Measurements from ENCODE around the gene CUX1. TPM values are rescaled to one million over a fixed set of nuclear protein-coding genes. Genes with fewer than 3 reads are reported as not detected.
"Not testable (repeated sequence)": the region's sequence is repeated elsewhere in the genome, so short reads cannot be mapped to it uniquely, and the experiment has no call there.

Gene CUX1
- polyA plus RNA-seq, 1 experiment, result 29.7 TPM

DNA sequence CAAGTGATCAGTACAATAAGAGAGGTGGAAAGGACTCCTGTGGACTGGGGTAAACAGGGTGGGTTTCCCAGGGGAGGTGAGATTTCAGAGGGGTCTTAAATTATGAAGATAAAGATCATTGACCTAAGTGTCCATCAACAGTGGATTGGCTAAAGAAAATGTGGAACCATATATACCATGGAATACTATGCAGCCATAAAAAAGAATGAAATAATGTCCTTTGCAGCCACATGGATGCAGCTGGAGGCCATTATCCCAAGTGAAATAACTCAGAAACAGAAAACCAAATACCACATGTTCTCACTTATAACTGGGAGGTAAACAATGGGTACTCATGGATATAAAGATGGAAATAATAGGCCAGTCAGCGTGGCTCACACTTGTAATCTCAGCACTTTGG, 28.9 kb upstream of the CUX1 start:
- ChIA-PET CTCF (no interaction called here), POLR2A (no interaction called here)
- H3K4me3 ChIP-seq (ENCODE audit: low read depth, low read length), result no peak overlapping the region
- DNase-seq (ENCODE audit: low read depth, low spot score), result no peak
- peaks cover 9% of the 10 kb centered on the region for H3K9me3 ChIP-seq (ENCODE audit: control insufficient read depth, insufficient read depth, low read length)
- H3K27me3 ChIP-seq (ENCODE audit: control insufficient read depth, insufficient read depth, low read length), result peaks cover 17% of the 10 kb centered on the region
- TF ChIP-seq, protein P1, sequence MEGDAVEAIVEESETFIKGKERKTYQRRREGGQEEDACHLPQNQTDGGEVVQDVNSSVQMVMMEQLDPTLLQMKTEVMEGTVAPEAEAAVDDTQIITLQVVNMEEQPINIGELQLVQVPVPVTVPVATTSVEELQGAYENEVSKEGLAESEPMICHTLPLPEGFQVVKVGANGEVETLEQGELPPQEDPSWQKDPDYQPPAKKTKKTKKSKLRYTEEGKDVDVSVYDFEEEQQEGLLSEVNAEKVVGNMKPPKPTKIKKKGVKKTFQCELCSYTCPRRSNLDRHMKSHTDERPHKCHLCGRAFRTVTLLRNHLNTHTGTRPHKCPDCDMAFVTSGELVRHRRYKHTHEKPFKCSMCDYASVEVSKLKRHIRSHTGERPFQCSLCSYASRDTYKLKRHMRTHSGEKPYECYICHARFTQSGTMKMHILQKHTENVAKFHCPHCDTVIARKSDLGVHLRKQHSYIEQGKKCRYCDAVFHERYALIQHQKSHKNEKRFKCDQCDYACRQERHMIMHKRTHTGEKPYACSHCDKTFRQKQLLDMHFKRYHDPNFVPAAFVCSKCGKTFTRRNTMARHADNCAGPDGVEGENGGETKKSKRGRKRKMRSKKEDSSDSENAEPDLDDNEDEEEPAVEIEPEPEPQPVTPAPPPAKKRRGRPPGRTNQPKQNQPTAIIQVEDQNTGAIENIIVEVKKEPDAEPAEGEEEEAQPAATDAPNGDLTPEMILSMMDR (IDR thresholded peaks at IDR 0.05; ENCODE audit: low read depth, low read length), result no peak
- H3K27ac ChIP-seq (ENCODE audit: low read depth, low read length), result no peak overlapping the region

DNA sequence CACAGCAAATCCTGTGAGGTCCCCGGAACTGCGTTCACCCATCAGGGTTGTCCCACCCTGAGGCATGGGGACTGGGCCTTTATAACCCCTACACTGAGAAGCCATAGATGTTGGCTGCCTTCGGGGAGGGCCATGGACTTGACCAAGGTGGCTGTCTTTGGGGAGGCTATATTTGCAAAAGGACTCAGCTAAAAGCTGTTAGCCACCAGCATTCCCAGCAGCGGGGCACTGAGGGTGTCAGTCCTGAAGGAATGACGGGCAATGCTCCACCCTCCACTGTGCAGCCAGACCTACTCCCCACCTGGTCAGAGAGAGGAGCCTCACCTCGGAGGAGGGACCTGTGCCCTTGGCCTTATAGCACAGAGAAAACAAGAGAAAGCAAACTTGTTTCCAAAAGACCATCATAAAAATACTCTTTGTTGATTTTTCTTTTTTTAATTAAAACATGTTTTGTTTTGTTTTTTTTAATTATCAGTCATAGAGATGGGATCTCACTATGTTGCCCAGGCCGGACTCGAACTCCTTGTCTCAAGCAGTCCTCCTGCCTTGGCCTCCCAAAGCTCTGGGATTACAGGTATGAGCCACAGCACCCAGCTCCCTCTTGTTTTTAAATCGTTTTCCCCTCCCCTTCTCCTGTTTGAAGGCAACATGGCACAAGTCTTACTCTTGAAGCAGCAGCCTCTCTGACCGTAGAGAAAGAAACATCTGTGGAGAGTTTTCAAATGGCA, 26.7 kb upstream of the CUX1 start:
- H3K27ac ChIP-seq (ENCODE audit: low read depth, low read length), result no peak overlapping the region
- H3K4me3 ChIP-seq (ENCODE audit: low read depth, low read length), result no peak overlapping the region
- peaks cover 2% of the 10 kb centered on the region for H3K27me3 ChIP-seq (ENCODE audit: control insufficient read depth, insufficient read depth, low read length)
- H3K9me3 ChIP-seq (ENCODE audit: control insufficient read depth, insufficient read depth, low read length), result peaks cover 9% of the 10 kb centered on the region
- POLR2A ChIA-PET, result no interaction called here
- TF ChIP-seq, protein P1 (IDR thresholded peaks at IDR 0.05; ENCODE audit: low read depth, low read length), result no peak
- CTCF ChIA-PET, result interaction anchor here (0.6 kb wide), 1 partner anchor 599 kb away, joined by 3 read pairs; no protein-coding TSS in a partner anchor
- DNase-seq (ENCODE audit: low read depth, low spot score), result no peak

DNA sequence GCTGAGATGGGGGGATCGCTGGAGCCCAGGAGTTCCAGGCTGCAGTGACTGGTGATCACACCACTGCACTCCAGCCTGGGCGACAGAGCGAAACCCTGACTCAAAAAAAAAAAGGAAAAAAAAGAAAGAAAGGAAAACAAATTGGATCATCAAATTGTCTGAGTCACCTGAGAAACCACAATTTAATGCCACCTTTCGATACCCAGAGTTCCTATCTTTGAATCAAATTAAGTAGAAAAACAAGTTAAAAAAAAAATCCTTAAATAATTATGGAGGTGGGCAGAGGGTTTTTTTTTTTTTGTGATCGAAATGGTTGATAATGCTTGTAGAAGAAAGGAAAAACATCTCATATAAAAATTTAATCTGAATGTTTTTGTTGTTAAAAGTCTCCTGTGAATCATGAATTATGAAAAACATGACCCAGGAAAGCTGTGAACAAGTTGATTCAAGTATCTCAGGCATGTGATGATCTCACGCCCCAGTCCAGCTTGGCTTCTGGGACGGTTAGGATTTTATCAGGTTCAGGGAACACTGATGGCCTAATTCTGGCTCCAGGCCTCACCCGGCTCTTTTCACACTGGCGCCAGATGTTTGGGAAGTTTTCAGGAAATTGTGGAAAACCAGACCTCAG, 25.3 kb upstream of the CUX1 start:
- TF ChIP-seq, protein P1 (IDR thresholded peaks at IDR 0.05; ENCODE audit: low read depth, low read length), result no peak
- POLR2A ChIA-PET, result no interaction called here
- Histone ChIP-seq H3K27me3 (ENCODE audit: control insufficient read depth, insufficient read depth, low read length) (peaks cover 4% of the 10 kb centered on the region), H3K27ac (ENCODE audit: low read depth, low read length) (no peak overlapping the region), H3K4me3 (ENCODE audit: low read depth, low read length) (no peak overlapping the region), H3K9me3 (ENCODE audit: control insufficient read depth, insufficient read depth, low read length) (peaks cover 9% of the 10 kb centered on the region)
- no peak for DNase-seq (ENCODE audit: low read depth, low spot score)
- CTCF ChIA-PET, result interaction anchor here (0.5 kb wide), 1 partner anchor 188 kb away, joined by 3 read pairs; no protein-coding TSS in a partner anchor

DNA sequence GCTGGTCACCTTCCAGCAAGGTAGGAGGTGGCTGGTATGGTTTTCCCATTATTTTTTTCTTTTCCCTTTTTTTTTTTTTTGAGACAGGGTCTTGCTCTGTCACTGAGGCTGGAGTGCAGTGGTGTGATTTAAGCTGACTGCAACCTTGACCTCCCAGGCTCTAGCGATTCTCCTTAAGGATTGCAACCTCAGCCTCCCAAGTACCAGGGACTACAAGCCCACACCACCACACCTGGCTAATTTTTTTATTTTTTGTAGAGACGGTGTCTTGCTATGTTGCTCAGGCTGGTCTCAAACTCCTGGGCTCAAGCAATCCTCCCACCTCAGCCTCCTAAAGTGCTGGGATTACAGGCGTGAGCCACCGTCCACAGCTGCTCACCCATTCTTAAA, 24.7 kb upstream of the CUX1 start:
- H3K4me3 ChIP-seq (ENCODE audit: low read depth, low read length); H3K9me3 ChIP-seq (ENCODE audit: control insufficient read depth, insufficient read depth, low read length); DNase-seq (ENCODE audit: low read depth, low spot score); H3K27ac ChIP-seq (ENCODE audit: low read depth, low read length); H3K27me3 ChIP-seq (ENCODE audit: control insufficient read depth, insufficient read depth, low read length); POLR2A ChIA-PET: not testable (repeated sequence)
- CTCF ChIA-PET, result interaction anchor here (0.5 kb wide), 1 partner anchor 189 kb away, joined by 3 read pairs; no protein-coding TSS in a partner anchor

DNA sequence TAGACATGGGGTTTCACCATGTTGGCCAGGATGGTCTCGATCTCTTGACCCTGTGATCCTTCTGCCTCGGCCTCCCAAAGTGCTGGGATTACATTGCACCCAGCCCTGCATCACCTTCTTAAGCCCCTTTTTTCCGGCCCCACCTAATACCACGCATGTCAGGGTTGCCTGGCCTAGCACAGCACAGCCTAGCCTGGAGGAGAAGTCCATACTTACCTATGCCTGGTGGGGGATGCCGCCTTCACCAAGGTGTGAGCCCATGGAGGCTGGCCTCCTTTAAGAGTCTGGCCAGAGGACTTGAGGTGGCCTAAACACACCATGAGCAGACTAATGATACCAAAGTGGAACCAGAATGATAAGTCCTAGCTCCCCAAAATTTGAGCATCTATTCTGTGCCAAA, 22.0 kb upstream of the CUX1 start:
- POLR2A ChIA-PET, result no interaction called here
- no peak overlapping the region for H3K27ac ChIP-seq (ENCODE audit: low read depth, low read length)
- no peak overlapping the region for H3K4me3 ChIP-seq (ENCODE audit: low read depth, low read length)
- CTCF ChIA-PET, result interaction anchor here (0.6 kb wide), 1 partner anchor 51 kb away, joined by 4 read pairs; no protein-coding TSS in a partner anchor
- H3K27me3 ChIP-seq (ENCODE audit: control insufficient read depth, insufficient read depth, low read length), result peaks cover 13% of the 10 kb centered on the region
- no peak for DNase-seq (ENCODE audit: low read depth, low spot score)
- H3K9me3 ChIP-seq (ENCODE audit: control insufficient read depth, insufficient read depth, low read length), result no peaks in the 10 kb centered on the region
- TF ChIP-seq, protein P1 (IDR thresholded peaks at IDR 0.05; ENCODE audit: low read depth, low read length), result no peak

DNA sequence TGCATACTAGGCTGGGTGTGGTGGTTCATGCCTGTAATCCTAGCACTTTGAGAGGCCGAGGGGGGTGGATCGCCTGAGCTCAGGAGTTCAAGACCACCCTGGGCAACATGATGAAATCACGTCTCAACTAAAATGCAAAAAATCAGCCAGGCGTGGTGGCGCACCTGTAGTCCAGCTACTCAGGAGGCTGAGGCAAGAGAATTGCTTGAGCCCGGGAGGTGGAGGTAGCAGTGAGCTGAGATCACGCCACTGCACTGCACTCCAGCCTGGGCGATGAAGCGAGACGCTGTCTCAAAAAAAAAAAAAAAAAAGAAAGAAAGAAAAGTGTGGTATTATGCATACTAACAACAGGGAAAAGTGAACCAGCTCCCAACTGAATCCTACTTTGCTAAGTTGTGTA, 19.3 kb upstream of the CUX1 start:
- CTCF ChIA-PET, result not testable (repeated sequence)

More for the DNA sequence above, 19.3 kb upstream of the CUX1 start:
- H3K4me3 ChIP-seq (ENCODE audit: low read depth, low read length); H3K27ac ChIP-seq (ENCODE audit: low read depth, low read length); H3K9me3 ChIP-seq (ENCODE audit: control insufficient read depth, insufficient read depth, low read length); POLR2A ChIA-PET; DNase-seq (ENCODE audit: low read depth, low spot score): not testable (repeated sequence)
- peaks cover 33% of the 10 kb centered on the region for H3K27me3 ChIP-seq (ENCODE audit: control insufficient read depth, insufficient read depth, low read length)

All from AG04450 (cell line).